Measurements from ENCODE around the gene NOTCH3.

The NOTCH3 gene

DNA sequence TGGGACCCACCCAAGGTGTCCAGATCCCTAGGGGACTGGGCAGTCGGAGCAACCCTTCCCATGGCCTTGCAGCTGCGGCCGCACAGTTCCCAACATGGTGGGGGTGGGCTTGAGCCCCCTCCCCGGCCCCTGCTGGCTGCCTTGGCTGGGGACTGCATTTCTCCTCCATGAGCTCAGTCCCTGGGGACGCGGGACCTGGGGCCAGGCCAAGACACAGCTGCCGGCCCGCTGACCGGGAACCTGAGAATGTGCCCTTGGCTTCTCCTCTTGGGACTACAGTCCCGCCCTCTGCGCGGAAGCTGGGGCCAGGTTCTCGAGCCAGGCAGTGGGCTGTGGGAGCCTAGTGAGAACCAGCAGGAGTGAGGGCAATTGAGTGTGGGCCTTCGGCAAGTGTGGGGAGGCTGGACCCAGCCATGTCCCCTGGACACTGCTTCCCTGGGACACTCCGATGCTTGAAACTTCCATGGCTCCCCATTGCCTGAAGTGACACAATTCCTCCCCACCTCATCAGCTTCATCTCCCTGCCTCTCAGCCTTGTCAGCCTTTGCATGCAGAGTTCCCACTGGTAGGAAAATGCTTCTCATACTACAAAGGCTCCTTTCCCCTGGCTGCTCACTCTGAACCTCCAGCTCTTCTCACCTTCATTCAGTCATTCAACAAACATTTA, 13.1 kb upstream of the NOTCH3 start:
- Histone ChIP-seq H3K4me3 (ENCODE audit: insufficient read depth, low read depth, low read length) (no peak overlapping the region), H3K27me3 (ENCODE audit: control insufficient read depth, insufficient read depth, low read length, poor library complexity, severe bottlenecking) (no peaks in the 10 kb centered on the region), H3K9me3 (ENCODE audit: control insufficient read depth, low read length) (no peaks in the 10 kb centered on the region), H3K36me3 (ENCODE audit: control insufficient read depth, insufficient read depth, low read length) (no peaks in the 10 kb centered on the region), H3K4me1 (ENCODE audit: control insufficient read depth, insufficient read depth, low read length) (no peaks in the 10 kb centered on the region), H3K27ac (ENCODE audit: insufficient read depth, low read depth, low read length, poor library complexity, severe bottlenecking) (no peak overlapping the region)
- 90 to 94% methylated on average over 15 of the region's 15 CpGs for WGBS, 2 experiments

DNA sequence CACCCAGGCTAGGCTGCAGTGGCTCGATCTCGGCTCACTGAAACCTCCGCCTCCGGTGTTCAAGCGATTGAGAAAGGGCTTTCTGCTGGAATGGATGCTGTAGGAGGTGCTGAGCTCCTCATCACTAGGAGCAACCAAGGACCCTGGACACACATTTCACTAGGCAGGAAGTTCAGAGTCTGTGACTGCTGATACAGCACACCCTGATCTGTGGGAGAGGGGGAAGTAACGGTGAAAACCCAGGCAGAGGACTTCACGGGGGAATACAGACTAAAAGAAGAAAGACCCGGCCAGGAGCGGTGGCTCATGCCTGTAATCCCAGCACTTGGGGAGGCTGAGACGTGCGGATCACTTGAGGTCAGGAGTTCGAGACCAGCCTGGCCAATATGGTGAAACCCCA, 11.9 kb upstream of the NOTCH3 start:
- Histone ChIP-seq H3K9me3 (ENCODE audit: control insufficient read depth, low read length) (no peaks in the 10 kb centered on the region), H3K36me3 (ENCODE audit: control insufficient read depth, insufficient read depth, low read length) (no peaks in the 10 kb centered on the region), H3K27ac (ENCODE audit: insufficient read depth, low read depth, low read length, poor library complexity, severe bottlenecking) (no peak overlapping the region), H3K4me3 (ENCODE audit: insufficient read depth, low read depth, low read length) (no peak overlapping the region), H3K27me3 (ENCODE audit: control insufficient read depth, insufficient read depth, low read length, poor library complexity, severe bottlenecking) (no peaks in the 10 kb centered on the region), H3K4me1 (ENCODE audit: control insufficient read depth, insufficient read depth, low read length) (no peaks in the 10 kb centered on the region)
- WGBS, 2 experiments, result 90 to 95% methylated on average over 12 of the region's 12 CpGs

DNA sequence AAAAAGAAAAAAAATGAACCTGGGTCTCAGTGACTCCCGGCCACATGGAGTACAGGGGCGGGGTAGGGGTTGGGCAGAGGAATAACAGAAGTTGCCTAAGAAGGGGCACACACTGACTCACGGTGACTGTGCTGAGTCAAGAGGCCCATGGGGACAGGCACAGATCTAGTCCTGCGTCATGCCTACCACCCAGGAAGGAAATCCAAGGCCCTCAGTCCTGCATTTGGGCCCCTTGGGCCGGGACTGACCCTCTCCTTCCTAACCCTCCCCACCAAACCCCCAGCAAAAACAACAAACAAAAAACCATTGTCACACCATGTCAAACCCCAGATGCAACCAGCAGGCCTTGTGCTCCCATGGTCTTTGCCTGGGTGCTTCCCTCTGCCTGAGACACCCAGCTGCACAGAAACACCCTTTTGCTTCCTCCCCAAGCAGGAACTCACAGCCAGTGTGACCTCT, 9.6 kb upstream of the NOTCH3 start:
- no peaks in the 10 kb centered on the region for H3K27me3 ChIP-seq (ENCODE audit: control insufficient read depth, insufficient read depth, low read length, poor library complexity, severe bottlenecking)
- WGBS, 2 experiments, result 83 to 85% methylated on average over 5 of the region's 5 CpGs
- H3K27ac ChIP-seq (ENCODE audit: insufficient read depth, low read depth, low read length, poor library complexity, severe bottlenecking), result no peak overlapping the region
- H3K4me3 ChIP-seq (ENCODE audit: insufficient read depth, low read depth, low read length), result no peak overlapping the region
- no peaks in the 10 kb centered on the region for H3K4me1 ChIP-seq (ENCODE audit: control insufficient read depth, insufficient read depth, low read length)
- H3K36me3 ChIP-seq (ENCODE audit: control insufficient read depth, insufficient read depth, low read length), result no peaks in the 10 kb centered on the region
- H3K9me3 ChIP-seq (ENCODE audit: control insufficient read depth, low read length), result no peaks in the 10 kb centered on the region

DNA sequence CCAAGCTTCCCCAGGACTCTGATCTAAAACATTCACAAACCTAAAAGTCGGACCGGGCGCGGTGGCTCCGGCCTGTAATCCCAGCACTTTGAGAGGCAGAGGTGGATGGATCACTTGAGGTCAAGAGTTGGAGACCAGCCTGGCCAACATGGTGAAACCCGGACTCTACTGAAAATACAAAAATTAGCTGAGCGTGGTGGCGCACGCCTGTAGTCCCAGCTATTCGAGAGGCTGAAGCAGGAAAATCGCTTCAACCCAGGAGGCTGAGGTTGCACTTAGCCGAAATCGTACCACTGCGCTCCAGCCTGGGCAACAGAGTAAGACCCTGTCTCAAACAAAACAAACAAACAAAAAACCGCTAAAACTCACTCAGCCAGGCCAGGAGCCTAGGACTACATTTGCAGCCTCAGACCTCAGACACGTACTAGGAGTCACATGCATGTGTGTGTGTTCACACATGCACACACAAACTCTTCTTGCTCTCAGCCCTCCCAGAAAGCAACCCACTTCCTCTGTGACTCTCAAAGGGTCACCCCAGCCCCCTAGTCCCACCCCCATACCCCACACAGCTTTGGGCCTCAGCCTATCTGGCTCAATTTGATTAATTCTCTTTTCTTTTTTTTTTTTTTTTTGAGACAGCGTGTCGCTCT, 704 bp upstream of the NOTCH3 start:
- peak overlapping the region; percentile 98 for H3K4me3 ChIP-seq (ENCODE audit: insufficient read depth, low read depth, low read length)
- no peaks in the 10 kb centered on the region for H3K9me3 ChIP-seq (ENCODE audit: control insufficient read depth, low read length)
- H3K36me3 ChIP-seq (ENCODE audit: control insufficient read depth, insufficient read depth, low read length), result peaks cover 4% of the 10 kb centered on the region
- no peak overlapping the region for H3K27ac ChIP-seq (ENCODE audit: insufficient read depth, low read depth, low read length, poor library complexity, severe bottlenecking)
- H3K27me3 ChIP-seq (ENCODE audit: control insufficient read depth, insufficient read depth, low read length, poor library complexity, severe bottlenecking), result no peaks in the 10 kb centered on the region
- 89 to 90% methylated on average over 18 of the region's 18 CpGs for WGBS, 2 experiments
- peaks cover 4% of the 10 kb centered on the region for H3K4me1 ChIP-seq (ENCODE audit: control insufficient read depth, insufficient read depth, low read length)

DNA sequence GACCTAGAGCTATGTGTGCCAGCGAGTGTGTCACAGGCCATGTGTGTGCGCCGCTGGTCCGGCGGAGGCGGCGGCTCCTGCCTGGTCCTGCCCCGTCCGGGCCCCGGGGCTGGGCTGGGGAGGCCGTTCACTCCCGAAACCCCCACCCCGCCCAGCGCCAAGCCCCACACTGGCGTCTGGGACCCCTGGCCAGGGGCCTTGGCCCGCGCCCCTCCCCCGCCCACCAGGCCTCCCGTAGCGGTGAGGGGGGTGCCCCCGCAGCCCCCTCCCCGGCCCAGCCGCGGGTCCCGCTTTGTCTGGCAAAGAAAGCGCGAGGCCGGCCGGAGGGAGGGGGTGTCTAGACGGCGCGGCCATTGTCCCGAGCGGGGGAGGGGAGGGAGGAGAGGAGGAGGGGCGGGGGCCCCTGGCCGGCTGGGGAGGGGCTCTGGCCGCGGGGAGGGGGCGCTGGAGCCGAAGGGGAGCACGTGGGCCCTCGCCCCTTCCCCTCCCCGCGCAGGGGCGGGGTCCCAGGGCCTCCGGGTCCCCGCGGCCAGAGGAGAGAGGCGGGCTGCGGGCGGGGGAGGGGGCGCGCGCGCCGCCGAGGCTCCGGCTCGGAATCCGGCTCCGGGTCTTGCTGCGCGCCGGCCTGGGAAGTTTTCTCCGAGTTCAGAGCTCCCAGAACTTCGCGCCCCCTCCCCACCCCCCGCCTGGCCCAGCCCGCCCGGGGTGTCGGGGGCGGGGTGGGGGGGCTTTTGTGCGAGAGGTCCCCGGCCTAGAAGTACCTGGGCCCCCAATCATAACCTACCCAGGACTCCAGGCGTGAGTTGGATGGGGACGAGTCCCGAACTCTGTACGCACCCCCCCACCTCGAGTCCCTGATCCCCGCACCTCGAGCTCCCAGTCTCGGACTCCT, 888 bp downstream of the NOTCH3 start:
- Histone ChIP-seq H3K36me3 (ENCODE audit: control insufficient read depth, insufficient read depth, low read length) (peaks cover 4% of the 10 kb centered on the region), H3K9me3 (ENCODE audit: control insufficient read depth, low read length) (no peaks in the 10 kb centered on the region), H3K27me3 (ENCODE audit: control insufficient read depth, insufficient read depth, low read length, poor library complexity, severe bottlenecking) (no peaks in the 10 kb centered on the region), H3K4me3 (ENCODE audit: insufficient read depth, low read depth, low read length) (peak overlapping the region; percentile 98), H3K27ac (ENCODE audit: insufficient read depth, low read depth, low read length, poor library complexity, severe bottlenecking) (peak overlapping the region; percentile 6), H3K4me1 (ENCODE audit: control insufficient read depth, insufficient read depth, low read length) (peaks cover 6% of the 10 kb centered on the region)
- 1% methylated on average over 77 to 81 of the region's 82 CpGs for WGBS, 2 experiments

DNA sequence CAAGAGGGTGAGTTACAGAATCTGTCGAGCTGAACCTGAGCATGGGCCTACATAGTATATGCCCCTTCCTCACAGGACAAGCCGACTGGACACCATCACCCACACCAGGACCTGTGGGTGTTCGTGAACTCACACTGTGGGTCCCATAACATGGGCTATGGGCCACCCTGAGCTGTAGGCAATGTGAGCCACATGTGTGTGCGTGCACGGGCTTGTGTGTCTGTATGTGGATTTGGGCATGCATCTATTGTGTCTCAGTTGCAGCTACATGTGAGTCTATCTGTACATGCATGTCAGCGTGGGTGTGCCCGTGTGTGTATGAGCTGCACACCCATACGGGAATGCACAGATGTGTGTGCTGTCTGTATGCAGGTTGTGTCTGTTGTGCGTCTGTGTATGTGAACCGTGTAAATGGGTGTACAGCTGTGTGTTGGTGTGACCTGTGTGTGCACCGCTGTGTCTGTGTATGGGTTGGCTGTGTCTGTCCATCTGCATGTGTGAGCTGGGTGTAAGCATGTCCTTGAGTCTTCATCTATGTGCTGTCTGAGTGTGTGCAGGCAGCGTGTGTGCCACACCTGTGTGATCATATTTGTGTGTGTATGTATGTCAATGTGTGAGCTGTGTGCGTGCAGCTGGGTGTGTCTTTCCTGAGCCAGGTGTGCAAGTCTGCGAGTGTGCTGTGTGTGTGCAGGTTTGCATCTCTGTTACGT, 1.7 kb downstream of the NOTCH3 start:
- no peaks in the 10 kb centered on the region for H3K9me3 ChIP-seq (ENCODE audit: control insufficient read depth, low read length)
- no peaks in the 10 kb centered on the region for H3K27me3 ChIP-seq (ENCODE audit: control insufficient read depth, insufficient read depth, low read length, poor library complexity, severe bottlenecking)
- H3K36me3 ChIP-seq (ENCODE audit: control insufficient read depth, insufficient read depth, low read length), result peaks cover 4% of the 10 kb centered on the region
- peak overlapping the region; percentile 98 for H3K4me3 ChIP-seq (ENCODE audit: insufficient read depth, low read depth, low read length)
- H3K27ac ChIP-seq (ENCODE audit: insufficient read depth, low read depth, low read length, poor library complexity, severe bottlenecking), result peak overlapping the region; percentile 6
- peaks cover 8% of the 10 kb centered on the region for H3K4me1 ChIP-seq (ENCODE audit: control insufficient read depth, insufficient read depth, low read length)
- WGBS, 2 experiments, result 84 to 87% methylated on average over 15 of the region's 15 CpGs

DNA sequence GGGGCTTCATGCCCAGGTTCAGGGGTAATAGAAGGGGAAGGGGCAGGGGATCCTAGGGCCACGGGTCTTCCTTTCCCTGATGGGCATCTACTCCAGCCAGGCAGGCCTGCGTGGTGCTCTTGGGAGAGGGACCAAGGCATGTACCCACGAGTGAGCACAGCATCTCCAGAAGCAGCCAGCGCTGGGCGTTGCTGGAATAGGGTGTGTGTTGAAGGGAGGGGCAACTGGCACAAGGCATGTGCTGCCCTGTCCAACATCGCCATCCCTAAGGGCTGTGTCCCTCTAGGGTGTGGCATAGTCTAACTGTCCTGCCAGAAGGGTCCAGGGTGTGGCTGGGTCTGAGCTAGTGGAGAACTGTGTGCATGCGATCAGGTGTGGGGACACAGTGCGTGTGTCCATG, 2.9 kb downstream of the NOTCH3 start:
- Histone ChIP-seq H3K36me3 (ENCODE audit: control insufficient read depth, insufficient read depth, low read length) (peaks cover 9% of the 10 kb centered on the region), H3K9me3 (ENCODE audit: control insufficient read depth, low read length) (no peaks in the 10 kb centered on the region), H3K4me1 (ENCODE audit: control insufficient read depth, insufficient read depth, low read length) (peaks cover 8% of the 10 kb centered on the region), H3K27ac (ENCODE audit: insufficient read depth, low read depth, low read length, poor library complexity, severe bottlenecking) (no peak overlapping the region), H3K27me3 (ENCODE audit: control insufficient read depth, insufficient read depth, low read length, poor library complexity, severe bottlenecking) (no peaks in the 10 kb centered on the region), H3K4me3 (ENCODE audit: insufficient read depth, low read depth, low read length) (no peak overlapping the region)
- WGBS, 2 experiments, result 89% methylated on average over 8 of the region's 8 CpGs

DNA sequence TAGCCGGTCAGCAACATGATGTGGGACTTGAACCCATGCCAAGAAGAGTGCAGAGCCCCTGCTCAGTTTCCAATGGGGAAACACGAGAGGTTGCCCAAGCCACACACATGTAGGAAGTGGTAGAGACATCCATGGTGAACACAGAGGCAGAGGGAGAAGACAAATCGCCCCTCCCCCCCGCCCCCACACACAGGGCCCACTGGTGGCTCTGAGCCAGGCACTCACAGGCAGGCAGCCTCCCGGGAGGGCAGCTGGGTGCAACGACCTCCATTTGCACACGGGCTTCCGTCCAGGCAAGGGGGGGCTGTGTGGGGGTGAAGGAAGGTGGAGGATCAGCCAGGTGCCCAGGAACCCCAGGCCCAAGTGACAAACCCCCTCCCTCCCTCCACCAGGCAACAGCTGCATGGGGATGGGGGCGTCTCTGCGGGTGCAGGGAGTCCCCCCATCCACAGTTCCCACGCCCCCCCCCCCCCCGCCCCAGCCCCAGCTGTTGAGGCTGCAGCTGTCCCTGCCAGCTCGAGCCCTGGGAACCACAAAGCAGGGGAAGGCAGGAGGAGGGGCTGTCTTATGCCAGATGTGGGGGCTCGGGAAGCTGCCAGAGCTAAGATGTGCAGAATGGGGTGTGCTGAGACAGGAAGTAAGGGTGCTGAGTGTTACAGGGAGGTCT, 3.4 kb downstream of the NOTCH3 start:
- Histone ChIP-seq H3K27ac (ENCODE audit: insufficient read depth, low read depth, low read length, poor library complexity, severe bottlenecking) (no peak overlapping the region), H3K4me3 (ENCODE audit: insufficient read depth, low read depth, low read length) (no peak overlapping the region), H3K9me3 (ENCODE audit: control insufficient read depth, low read length) (no peaks in the 10 kb centered on the region), H3K4me1 (ENCODE audit: control insufficient read depth, insufficient read depth, low read length) (peaks cover 8% of the 10 kb centered on the region), H3K36me3 (ENCODE audit: control insufficient read depth, insufficient read depth, low read length) (peaks cover 13% of the 10 kb centered on the region), H3K27me3 (ENCODE audit: control insufficient read depth, insufficient read depth, low read length, poor library complexity, severe bottlenecking) (no peaks in the 10 kb centered on the region)
- 74 to 85% methylated on average over 9 to 14 of the region's 14 CpGs for WGBS, 2 experiments

DNA sequence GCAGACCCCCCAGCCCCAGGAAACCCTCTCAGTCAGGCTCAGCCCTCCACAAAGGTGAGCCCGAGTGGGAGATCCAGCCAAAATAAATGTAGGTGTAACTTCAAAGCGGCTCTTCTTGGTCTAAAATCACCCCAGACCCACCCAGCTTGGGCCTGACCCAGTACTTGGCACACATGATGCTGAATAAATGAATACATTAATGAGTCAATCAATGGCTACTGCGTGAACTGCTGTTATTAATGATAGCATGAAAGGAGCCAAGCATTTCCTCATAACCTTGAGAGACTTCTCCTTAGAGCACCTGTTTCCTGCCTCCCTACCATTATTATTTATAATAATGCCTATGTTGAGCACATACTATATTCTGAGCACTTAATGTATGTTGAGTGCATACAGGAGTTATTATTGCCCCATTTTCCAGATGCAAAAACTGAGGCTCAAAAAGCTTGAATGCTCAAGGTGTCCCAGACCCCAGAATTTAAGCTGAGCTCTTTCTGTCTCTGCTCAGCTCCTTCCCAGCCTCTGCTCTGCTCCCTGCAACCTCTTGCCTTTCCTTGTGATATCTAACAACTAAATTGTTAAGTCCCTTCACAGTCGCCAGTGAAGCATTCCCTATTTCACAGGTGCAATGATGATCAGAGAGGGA, 4.3 kb downstream of the NOTCH3 start:
- peaks cover 22% of the 10 kb centered on the region for H3K36me3 ChIP-seq (ENCODE audit: control insufficient read depth, insufficient read depth, low read length)
- no peaks in the 10 kb centered on the region for H3K9me3 ChIP-seq (ENCODE audit: control insufficient read depth, low read length)
- no peak overlapping the region for H3K27ac ChIP-seq (ENCODE audit: insufficient read depth, low read depth, low read length, poor library complexity, severe bottlenecking)
- no peaks in the 10 kb centered on the region for H3K27me3 ChIP-seq (ENCODE audit: control insufficient read depth, insufficient read depth, low read length, poor library complexity, severe bottlenecking)
- H3K4me1 ChIP-seq (ENCODE audit: control insufficient read depth, insufficient read depth, low read length), result peaks cover 8% of the 10 kb centered on the region
- 79 to 83% methylated on average over 4 of the region's 4 CpGs for WGBS, 2 experiments
- peak overlapping the region; percentile 42 for H3K4me3 ChIP-seq (ENCODE audit: insufficient read depth, low read depth, low read length)
